ENCODE data around the gene ST6GALNAC6. TPM values are rescaled to one million over a fixed set of nuclear protein-coding genes. Genes with fewer than 3 reads are reported as not detected.
A peak's percentile ranks its signal among the peaks of the same experiment; 100 is the strongest.

ST6GALNAC6 gene
- total and polyA plus RNA-seq, 10 of the 15 experiments (the other 5 are each of a cell fraction or from before 2014, with no cell fraction given), result 0.40 to 27.0 (median 16.8) TPM

GRCh38 chr9:127915801-127916719 lies 16.7 kb upstream of the ST6GALNAC6 start:
- Histone ChIP-seq H3K9me3 (replicated peaks; ENCODE audit: control insufficient read depth, insufficient read depth, low read length) (no peaks in the 10 kb centered on the region), H3K9ac (ENCODE audit: control insufficient read depth, insufficient read depth, low read length) (peak overlapping the region; percentile 97), H3K4me2 (ENCODE audit: control insufficient read depth, insufficient read depth) (peak overlapping the region; percentile 98), H3K79me2 (ENCODE audit: control insufficient read depth, insufficient read depth, low read length) (peaks cover 31% of the 10 kb centered on the region), H3K4me1 (ENCODE audit: control insufficient read depth, insufficient read depth, low read length) (peaks cover 45% of the 10 kb centered on the region), H3K36me3 (ENCODE audit: control insufficient read depth in 2 of 2, insufficient read depth in 2 of 2, low read length in 1 of 2) (peaks cover 7 to 8% of the 10 kb centered on the region in 2 experiments; a peak in 2 of 4 replicates), H3K4me3 (peak overlapping the region; percentile 95), H3K27ac (ENCODE audit: control insufficient read depth, insufficient read depth) (peak overlapping the region; percentile 98), H3K27me3 (replicated peaks in 1 of 2; ENCODE audit: control insufficient read depth in 2 of 2, insufficient read depth in 2 of 2, low read length in 1 of 2) (no peaks in the 10 kb centered on the region), H4K20me1 (ENCODE audit: control insufficient read depth, insufficient read depth) (no peaks in the 10 kb centered on the region), H2AFZ (ENCODE audit: control insufficient read depth, low read depth, low read length) (peak overlapping the region; percentile 74)
- POLR2A ChIA-PET, result interaction anchor here (0.5 to 6.9 kb wide), 20 partner anchors 14 to 344 kb away, joined by 3 to 166 read pairs (median 4); partner anchors contain the start of genes CDK9, FPGS, PIP5KL1 and SH2D3C
- in situ Hi-C loops (cut with MboI), result loop anchor here (5.0 kb wide), 1 partner anchor 324 kb away; no protein-coding TSS in a partner anchor
- intact Hi-C loops (cut with micrococcal nuclease; ENCODE audit: unreplicated experiment), result loop anchor here (5.0 kb wide), 3 partner anchors 34 to 199 kb away; partner anchors contain the start of genes FPGS, PTRH1 and TTC16
- RAD21 ChIA-PET (ENCODE audit: unreplicated experiment), result interaction anchor here (0.6 to 8.2 kb wide), 28 partner anchors 14 to 975 kb away, joined by 3 to 92 read pairs (median 4); partner anchors contain the start of genes CDK9, FPGS, NAIF1 and SH2D3C
- SMC1A ChIA-PET (ENCODE audit: uncharacterized antibody, unreplicated experiment), result interaction anchor here (1.1 to 5.8 kb wide), 8 partner anchors 11 to 181 kb away, joined by 3 to 37 read pairs (median 6); partner anchors contain the start of genes FPGS, ST6GALNAC6 and TOR2A
- TSS peak; percentile 83 for BruUV-seq (replicated peaks)
- CTCF ChIA-PET, result interaction anchor here (0.5 to 9.9 kb wide), 12 partner anchors 10 to 341 kb away, joined by 3 to 91 read pairs (median 8); partner anchors contain the start of genes CDK9 and TOR2A
- FAIRE-seq (peak; percentile 91), ATAC-seq (peak; percentile 37), DNase-seq (ENCODE audit: low read depth, low spot score) (no peak)
- 1% methylated on average over 27 of the region's 27 CpGs for WGBS (ENCODE audit: insufficient coverage, insufficient replicate concordance, low lambda C conversion rate, missing lambda C conversion rate)
- no peak for TF ChIP-seq NR2F1 (conservative IDR thresholded peaks at IDR 0.05)
- peak; percentile 83 for TF ChIP-seq ATF7 (IDR thresholded peaks at IDR 0.05; ENCODE audit: low read depth)
- no peak for TF ChIP-seq TBL1XR1 (IDR thresholded peaks at IDR 0.05; ENCODE audit: low read depth, low read length)
- no peak for TF ChIP-seq ZNF274 (IDR thresholded peaks at IDR 0.05; ENCODE audit: insufficient read depth, insufficient read length)
- TF ChIP-seq NFIC (IDR thresholded peaks at IDR 0.05; ENCODE audit: low read depth, low read length), result no peak
- no peak for TF ChIP-seq ZBTB4 (CRISPR knock-in tag; IDR thresholded peaks at IDR 0.05)
- no peak for TF ChIP-seq NBN (IDR thresholded peaks at IDR 0.05)
- TF ChIP-seq MYC (IDR thresholded peaks at IDR 0.05; ENCODE audit: insufficient read depth, insufficient read length, insufficient replicate concordance, low read length, severe bottlenecking), result no peak
- no peak for TF ChIP-seq ZNF384 (IDR thresholded peaks at IDR 0.05; ENCODE audit: borderline replicate concordance, low read depth, low read length)
- no peak for TF ChIP-seq ETV6 (conservative IDR thresholded peaks at IDR 0.05 in 1 of 2, IDR thresholded peaks at IDR 0.05 in 1 of 2; ENCODE audit: borderline replicate concordance in 1 of 2, low read depth in 1 of 2)
- TF ChIP-seq FOXM1 (IDR thresholded peaks at IDR 0.05; ENCODE audit: low read depth, low read length), result no peak
- TF ChIP-seq EZH2 (IDR thresholded peaks at IDR 0.05; ENCODE audit: borderline replicate concordance, control insufficient read depth, low read depth, low read length), result no peak
- TF ChIP-seq, protein P1, sequence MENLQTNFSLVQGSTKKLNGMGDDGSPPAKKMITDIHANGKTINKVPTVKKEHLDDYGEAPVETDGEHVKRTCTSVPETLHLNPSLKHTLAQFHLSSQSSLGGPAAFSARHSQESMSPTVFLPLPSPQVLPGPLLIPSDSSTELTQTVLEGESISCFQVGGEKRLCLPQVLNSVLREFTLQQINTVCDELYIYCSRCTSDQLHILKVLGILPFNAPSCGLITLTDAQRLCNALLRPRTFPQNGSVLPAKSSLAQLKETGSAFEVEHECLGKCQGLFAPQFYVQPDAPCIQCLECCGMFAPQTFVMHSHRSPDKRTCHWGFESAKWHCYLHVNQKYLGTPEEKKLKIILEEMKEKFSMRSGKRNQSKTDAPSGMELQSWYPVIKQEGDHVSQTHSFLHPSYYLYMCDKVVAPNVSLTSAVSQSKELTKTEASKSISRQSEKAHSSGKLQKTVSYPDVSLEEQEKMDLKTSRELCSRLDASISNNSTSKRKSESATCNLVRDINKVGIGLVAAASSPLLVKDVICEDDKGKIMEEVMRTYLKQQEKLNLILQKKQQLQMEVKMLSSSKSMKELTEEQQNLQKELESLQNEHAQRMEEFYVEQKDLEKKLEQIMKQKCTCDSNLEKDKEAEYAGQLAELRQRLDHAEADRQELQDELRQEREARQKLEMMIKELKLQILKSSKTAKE (IDR thresholded peaks at IDR 0.05; ENCODE audit: low read depth, poor library complexity, severe bottlenecking), result no peak
- no peak for TF ChIP-seq YBX1 (IDR thresholded peaks at IDR 0.05)
- peak in 1 of 2 experiments; percentile 39; a peak in 1 of 4 replicates for TF ChIP-seq EP300 (IDR thresholded peaks at IDR 0.05; ENCODE audit: borderline replicate concordance in 1 of 2, control insufficient read depth in 1 of 2, low read depth in 2 of 2, low read length in 2 of 2)
- TF ChIP-seq GATAD2B (conservative IDR thresholded peaks at IDR 0.05; ENCODE audit: low read depth), result no peak

Measured in GM12878 (cell line).